HPDE6-E6E7 (cell line): ENCODE results near the gene STRBP.
"Not testable (repeated sequence)": the region's sequence is repeated elsewhere in the genome, so short reads cannot be mapped to it uniquely, and the experiment has no call there.

ENCODE experiments used
- DNase-seq: peaks from one replicate; pipeline ENCODE4 v3.0.0; 2011; ENCODE audit warnings: missing footprints; ENCODE audit errors: extremely low spot score

STRBP gene

GRCh38 chr9:123283048-123283408 is 14.6 kb upstream of the STRBP start:
- no peak for DNase-seq

- DNase-seq = no peak
These were observed 14.1 kb upstream of the STRBP start for GRCh38 chr9:123282362-123283047.

- DNase-seq = no peak
These were observed 13.4 kb upstream of the STRBP start for GRCh38 chr9:123281659-123282350.

- DNase-seq = not testable (repeated sequence)
These were observed 10.6 kb upstream of the STRBP start for GRCh38 chr9:123278879-123279493.

GRCh38 chr9:123278361-123278760 is 10.0 kb upstream of the STRBP start:
- no peak for DNase-seq

GRCh38 chr9:123276551-123276950 is 8.2 kb upstream of the STRBP start:
- no peak for DNase-seq

- not testable (repeated sequence) for DNase-seq
These were observed 2.7 kb upstream of the STRBP start for GRCh38 chr9:123271133-123271532.

GRCh38 chr9:123269281-123269680 is 895 bp upstream of the STRBP start:
- no peak for DNase-seq

GRCh38 chr9:123268199-123268464 is 254 bp downstream of the STRBP start:
- DNase-seq = no peak

- no peak for DNase-seq
These were observed 746 bp downstream of the STRBP start for GRCh38 chr9:123267481-123268198.

GRCh38 chr9:123266655-123267399 is 1.6 kb downstream of the STRBP start:
- DNase-seq = no peak

GRCh38 chr9:123265833-123266232 is 2.6 kb downstream of the STRBP start:
- no peak for DNase-seq

- no peak for DNase-seq
These were observed 5.2 kb downstream of the STRBP start for GRCh38 chr9:123263227-123263626.

- no peak for DNase-seq
These were observed 6.0 kb downstream of the STRBP start for GRCh38 chr9:123262338-123262737.

- no peak for DNase-seq
These were observed 7.2 kb downstream of the STRBP start for GRCh38 chr9:123261006-123261677.

- no peak for DNase-seq
These were observed 8.0 kb downstream of the STRBP start for GRCh38 chr9:123260340-123260739.

- no peak for DNase-seq
These were observed 11.1 kb downstream of the STRBP start for GRCh38 chr9:123257276-123257675.

- DNase-seq = no peak
These were observed 12.7 kb downstream of the STRBP start for GRCh38 chr9:123255718-123256117.

- no peak for DNase-seq
These were observed 15.2 kb downstream of the STRBP start for GRCh38 chr9:123253204-123253603.

- DNase-seq = no peak
These were observed 16.6 kb downstream of the STRBP start for GRCh38 chr9:123251741-123252140.

GRCh38 chr9:123251324-123251723 is 17.1 kb downstream of the STRBP start:
- no peak for DNase-seq
